GM21447 (cell line): ENCODE results near the gene RNF212.
"Not testable (repeated sequence)": the region's sequence is repeated elsewhere in the genome, so short reads cannot be mapped to it uniquely, and the experiment has no call there.

Experiments
- ATAC-seq: cut with Tn5 transposase; IDR thresholded peaks from one replicate; pipeline ENCODE4 v1.9.1; 2021; ENCODE audit not compliant: unreplicated experiment

The RNF212 gene

DNA sequence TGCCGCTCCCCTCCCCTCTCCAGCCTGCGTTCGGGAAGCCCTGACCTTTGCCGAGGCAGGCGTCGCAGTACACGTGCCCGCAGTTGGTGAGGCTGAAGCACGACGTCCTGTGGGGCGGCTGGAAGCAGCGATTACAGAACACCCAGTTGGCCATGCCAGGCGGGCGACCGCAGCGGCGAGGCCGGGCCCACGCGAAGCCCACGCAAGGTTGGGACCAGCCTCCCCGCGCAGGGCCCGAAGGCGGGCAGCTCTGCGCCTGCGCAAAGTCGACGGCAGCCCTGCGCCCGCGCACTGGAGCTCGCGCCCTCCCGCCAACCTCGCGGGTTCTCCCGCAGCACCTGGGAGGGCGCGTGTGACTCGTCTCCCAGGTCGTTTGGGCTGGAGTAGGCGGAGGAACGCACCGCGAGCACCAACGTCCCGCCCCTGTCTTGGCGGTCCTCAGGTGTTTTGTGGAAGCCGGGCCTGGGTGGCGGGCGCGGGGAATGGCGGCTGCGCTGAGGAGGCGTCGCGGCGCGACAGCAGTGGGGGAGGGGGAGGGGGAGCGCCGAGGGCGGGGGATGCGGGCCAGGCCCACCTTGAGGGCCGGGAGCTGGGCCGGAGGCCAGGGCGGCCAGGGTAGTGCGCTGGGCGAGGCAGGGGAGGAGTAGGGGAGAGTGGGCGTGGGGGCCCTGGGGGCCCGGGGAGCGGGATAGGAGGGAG lies at the start of gene RNF212:
RNF212 (minus strand) TSS at position 254 of the 699 bp plus-strand sequence; CDS start at position 154, 100 bp downstream.
- no peak for ATAC-seq

DNA sequence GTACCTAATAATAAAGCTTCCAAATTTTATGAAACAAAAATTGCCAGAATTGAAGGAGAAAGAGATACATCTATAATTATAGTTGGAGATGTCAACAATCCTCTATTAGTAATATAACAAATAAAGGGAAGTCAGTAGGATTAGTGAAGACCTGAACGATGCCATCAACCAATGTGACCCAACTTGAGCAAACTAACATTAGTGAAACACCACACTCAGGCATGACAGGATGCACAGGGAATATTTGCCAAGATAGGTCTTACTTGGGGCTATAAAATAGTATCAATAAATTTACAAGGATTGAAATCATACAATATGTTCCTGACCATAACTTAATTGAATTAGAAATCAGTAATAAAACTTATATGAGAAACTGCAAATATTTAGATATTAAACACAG lies 47.0 kb upstream of the RNF212 start:
- no peak for ATAC-seq

- ATAC-seq = no peak
Observed at GRCh38 chr4:1156069-1156468, 42.7 kb upstream of the RNF212 start.

DNA sequence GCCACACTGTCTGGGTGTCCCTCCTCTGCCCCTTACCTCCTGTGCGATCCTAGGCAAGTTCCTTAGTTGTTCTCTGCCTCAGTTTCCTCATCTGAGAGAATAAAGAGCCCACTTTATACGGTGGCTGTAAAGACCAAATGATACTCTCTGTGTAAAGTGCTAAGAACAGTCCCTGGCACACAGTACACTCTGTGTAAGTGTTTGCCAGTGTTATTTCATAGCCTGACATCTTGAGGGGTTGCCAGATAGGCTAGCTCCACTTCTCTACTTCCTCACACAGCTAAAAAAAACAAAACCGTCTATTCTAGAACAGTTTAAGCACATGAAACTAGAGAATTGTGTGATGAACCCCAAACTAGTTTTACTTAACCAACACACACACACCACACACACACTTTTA lies 42.0 kb upstream of the RNF212 start:
- no peak for ATAC-seq

DNA sequence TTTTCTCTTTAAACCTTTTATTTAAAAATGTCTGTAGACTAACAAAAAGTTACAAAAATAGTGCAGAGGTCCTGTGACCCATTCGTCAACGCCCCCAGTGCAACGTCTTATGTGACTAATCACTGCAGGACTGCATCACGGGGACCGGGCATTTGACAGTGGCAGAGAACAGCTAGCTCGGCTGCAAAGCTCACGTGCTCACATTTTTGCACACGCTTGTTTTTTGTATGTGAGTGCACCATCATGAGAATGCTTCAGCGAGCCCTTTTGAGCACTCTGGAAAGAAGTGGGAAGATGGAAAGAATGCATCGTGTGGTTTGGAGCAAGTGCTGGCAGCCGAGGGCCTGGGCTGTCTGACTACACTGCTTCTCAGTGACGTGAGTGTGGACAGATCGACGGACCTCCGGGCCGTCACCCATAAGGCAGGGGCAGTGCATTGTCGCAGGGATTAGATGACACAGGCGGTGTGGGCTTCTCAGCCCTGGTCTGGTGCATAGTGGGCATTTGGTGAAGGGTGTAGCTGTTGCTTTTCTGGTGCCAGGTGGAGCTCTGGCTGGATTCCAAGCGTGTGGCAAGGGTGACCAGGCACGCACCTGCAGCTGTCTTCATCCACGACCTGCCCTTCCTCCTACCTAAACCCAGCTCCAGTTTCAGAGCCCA lies 41.3 kb upstream of the RNF212 start:
- ATAC-seq = no peak

DNA sequence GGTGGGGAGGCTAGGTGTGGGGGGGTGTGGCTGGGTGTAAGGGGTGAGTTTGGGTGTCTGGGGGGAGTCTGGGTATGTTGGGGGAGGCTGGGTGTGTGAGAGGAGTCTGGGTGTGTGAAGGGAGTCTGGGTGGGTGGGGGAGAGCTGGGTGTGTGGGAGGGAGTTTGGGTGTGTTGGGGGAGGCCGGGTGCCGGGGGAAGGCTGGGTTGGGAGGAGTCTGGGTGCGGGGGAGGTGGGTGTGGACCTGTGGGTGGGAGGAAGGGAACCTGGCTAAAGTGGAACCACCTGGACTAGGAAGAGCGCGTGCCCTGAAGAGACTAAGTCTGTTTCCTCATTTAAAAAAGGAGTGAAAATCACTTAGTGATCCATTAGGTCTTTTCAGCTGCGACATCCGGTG lies 40.8 kb upstream of the RNF212 start:
- ATAC-seq = no peak

DNA sequence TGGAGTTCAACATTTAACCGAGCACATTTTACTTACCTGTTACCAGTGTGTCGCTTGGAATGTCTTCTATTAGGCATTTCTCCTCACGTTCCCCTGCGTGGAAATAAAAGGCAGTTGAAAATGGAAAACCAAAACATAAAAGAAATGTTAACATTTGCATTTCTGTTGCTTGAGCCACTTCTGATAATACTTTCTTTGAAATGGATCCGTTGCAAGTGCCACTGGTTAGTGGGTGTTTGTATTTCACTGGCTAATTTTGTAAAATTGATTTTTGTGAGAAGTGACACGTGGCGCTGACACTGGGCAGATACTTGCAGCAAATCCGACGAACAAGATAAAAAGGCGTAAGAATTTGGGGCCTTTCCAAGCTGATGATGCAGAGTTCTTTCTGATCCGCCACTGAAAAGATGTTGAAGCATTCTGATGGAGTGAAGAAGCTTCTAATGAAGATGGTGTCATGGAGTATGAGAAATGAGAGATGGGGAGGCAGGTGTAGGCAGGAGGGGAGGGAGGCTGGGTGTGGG lies 40.3 kb upstream of the RNF212 start:
- no peak for ATAC-seq

GRCh38 chr4:1152290-1152689 lies 38.9 kb upstream of the RNF212 start:
- no peak for ATAC-seq

GRCh38 chr4:1151541-1151940 lies 38.2 kb upstream of the RNF212 start:
- no peak for ATAC-seq

GRCh38 chr4:1150875-1151274 lies 37.5 kb upstream of the RNF212 start:
- ATAC-seq = no peak

- no peak for ATAC-seq
Observed at GRCh38 chr4:1139860-1140259, 26.5 kb upstream of the RNF212 start.

- no peak for ATAC-seq
Observed at GRCh38 chr4:1137850-1138249, 24.5 kb upstream of the RNF212 start.

GRCh38 chr4:1137063-1137776 lies 23.9 kb upstream of the RNF212 start:
- ATAC-seq = no peak

DNA sequence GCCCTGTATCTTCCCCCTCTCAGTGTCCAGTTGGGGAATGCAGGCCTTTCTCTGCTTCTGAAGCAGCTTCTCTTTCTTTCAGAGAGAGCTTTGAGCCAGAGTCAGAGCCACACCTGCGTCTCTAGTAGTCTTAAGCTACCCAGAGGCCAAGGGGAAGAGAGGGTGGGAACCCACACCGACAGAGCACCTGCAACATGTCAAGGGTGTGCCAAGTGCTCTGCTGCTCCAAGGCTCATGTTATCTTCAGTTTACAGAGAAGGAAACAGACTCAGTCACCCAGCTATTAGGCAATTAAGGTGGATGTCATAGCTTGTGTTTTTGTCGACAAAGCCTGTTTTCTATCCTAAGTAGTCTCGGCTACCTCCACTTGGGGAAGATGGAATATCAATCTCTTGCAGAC lies 22.7 kb upstream of the RNF212 start:
- no peak for ATAC-seq

DNA sequence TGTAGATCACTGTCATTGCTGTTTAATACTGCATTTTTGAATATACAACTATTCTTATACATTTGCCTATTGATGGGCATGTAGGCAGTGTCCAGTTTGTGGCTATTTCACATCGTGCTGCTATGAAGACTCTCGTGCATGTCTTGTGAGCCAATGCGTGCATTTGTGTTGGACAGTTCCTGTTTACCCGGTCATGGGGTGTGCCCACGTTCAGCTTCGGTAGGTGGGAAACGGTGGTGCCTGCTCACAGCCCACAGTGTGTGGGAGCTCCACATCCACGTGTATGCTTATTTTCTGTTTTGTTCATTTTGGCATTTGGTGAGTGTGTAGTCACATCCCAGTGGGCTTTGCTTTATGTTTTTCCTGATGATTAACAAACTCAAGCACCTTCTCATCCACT lies 19.7 kb upstream of the RNF212 start:
- ATAC-seq = no peak

GRCh38 chr4:1130316-1131186 lies 17.2 kb upstream of the RNF212 start:
- ATAC-seq = peak; percentile 85

- ATAC-seq = no peak
Observed at GRCh38 chr4:1126506-1126905, 13.1 kb upstream of the RNF212 start.

- not testable (repeated sequence) for ATAC-seq
Observed at GRCh38 chr4:1125466-1125865, 12.1 kb upstream of the RNF212 start.

- ATAC-seq = no peak
Observed at GRCh38 chr4:1124818-1125217, 11.5 kb upstream of the RNF212 start.

DNA sequence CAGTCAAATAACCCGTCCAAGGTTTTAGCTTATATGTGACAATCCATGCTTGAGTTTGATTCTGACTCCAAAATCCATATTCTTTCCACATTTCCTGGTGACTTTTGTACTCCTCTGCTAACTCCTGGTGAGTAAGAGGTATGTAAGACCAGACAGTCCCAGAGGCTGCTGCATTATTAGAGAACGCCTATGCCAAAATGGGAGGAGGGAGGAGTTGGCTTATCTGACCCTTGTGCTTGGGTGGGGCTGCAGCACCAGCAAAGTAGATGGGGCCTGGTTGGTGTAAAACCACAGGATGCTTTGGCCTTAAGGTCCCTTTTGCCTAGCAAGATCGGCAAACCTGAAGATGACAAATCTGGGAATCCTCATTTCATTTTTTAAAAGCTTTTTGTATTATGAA lies 9.1 kb upstream of the RNF212 start:
- no peak for ATAC-seq

- no peak for ATAC-seq
Observed at GRCh38 chr4:1116838-1117237, 3.5 kb upstream of the RNF212 start.
